SU-DHL-6 (cell line): ENCODE results near the gene HSF5.
"Not testable (repeated sequence)": the region's sequence is repeated elsewhere in the genome, so short reads cannot be mapped to it uniquely, and the experiment has no call there.

Source experiments
- H2AFZ ChIP-seq: fragments of 200-600 bp; sonication (generic); 2 replicates; pipeline ENCODE4 v1.6.1; 2014; ENCODE audit warnings: low read depth, mild to moderate bottlenecking, moderate library complexity, mixed read lengths, antibody characterized with exemption, low read length; ENCODE audit not compliant: severe bottlenecking
- H3F3A ChIP-seq: fragments of 200-600 bp; shearing (Covaris generic); 2 replicates; pipeline ENCODE4 v1.6.0; 2016; ENCODE audit warnings: antibody characterized with exemption, mild to moderate bottlenecking; ENCODE audit not compliant: insufficient read depth
- H3K27ac ChIP-seq: fragments of 200-600 bp; sonication (generic); 2 replicates; pipeline ENCODE4 v1.5.1; 2016; ENCODE audit warnings: low read depth, mild to moderate bottlenecking, low read length, moderate library complexity, mixed read lengths
- H3K27me3 ChIP-seq: fragments of 200-600 bp; sonication (generic), shearing (Covaris generic); 2 replicates; pipeline ENCODE4 v1.6.0; 2014; ENCODE audit warnings: mild to moderate bottlenecking, low read length
- H3K36me3 ChIP-seq: fragments of 200-600 bp; sonication (generic); 2 replicates; pipeline ENCODE4 v1.6.1; 2014; ENCODE audit warnings: mild to moderate bottlenecking, low read length, mixed read lengths
- H3K4me2 ChIP-seq: fragments of 300-600, 200-600 bp; shearing (Covaris generic), sonication (generic); 2 replicates; pipeline ENCODE4 v1.6.0; 2014; ENCODE audit warnings: low read length, low read depth, mild to moderate bottlenecking; ENCODE audit not compliant: poor library complexity, severe bottlenecking
- H3K4me3 ChIP-seq: fragments of 200-600 bp; sonication (generic); 2 replicates; pipeline ENCODE4 v1.5.1; 2014; ENCODE audit warnings: antibody characterized with exemption, low read length, mild to moderate bottlenecking, mixed read lengths; ENCODE audit not compliant: insufficient read depth, poor library complexity, severe bottlenecking
- H3K79me2 ChIP-seq: fragments of 200-600 bp; sonication (generic); 2 replicates; pipeline ENCODE4 v1.6.1; 2014; ENCODE audit warnings: mild to moderate bottlenecking, low read length, moderate library complexity; ENCODE audit not compliant: insufficient read depth
- H3K9ac ChIP-seq: fragments of 200-600 bp; sonication (generic); 2 replicates; pipeline ENCODE4 v1.7.0; 2014; ENCODE audit warnings: mild to moderate bottlenecking, low read length
- H3K9me2 ChIP-seq: fragments of 200-600 bp; sonication (generic); replicated peaks from 2 replicates; pipeline ENCODE4 v1.6.1; 2014; ENCODE audit warnings: low read length; ENCODE audit not compliant: insufficient read depth
- H3K9me3 ChIP-seq: fragments of 200-600 bp; sonication (generic); 2 replicates; pipeline ENCODE4 v1.6.1; 2014; ENCODE audit warnings: low read length, mixed read lengths; ENCODE audit not compliant: insufficient read depth
- H4K20me1 ChIP-seq: fragments of 200-600 bp; sonication (generic); 2 replicates; pipeline ENCODE4 v1.6.1; 2014; ENCODE audit warnings: low read depth, mild to moderate bottlenecking, antibody characterized with exemption, low read length, moderate library complexity, mixed read lengths
- EZH2phosphoT487 ChIP-seq: fragments of 200-600 bp; sonication (generic), shearing (Covaris generic); conservative IDR thresholded peaks from 2 replicates; pipeline ENCODE4 v1.6.1; 2018; ENCODE audit warnings: mild to moderate bottlenecking, antibody characterized with exemption, low read length, moderate library complexity, mixed read lengths
- TF ChIP-seq, protein P1 (sequence below): fragments of 200-600 bp; sonication (generic); IDR thresholded peaks from one replicate; pipeline ENCODE4 v1.5.1; 2017; ENCODE audit warnings: antibody characterized with exemption, mild to moderate bottlenecking, low read length, moderate library complexity; ENCODE audit not compliant: insufficient read depth, poor library complexity, severe bottlenecking

HSF5 gene

DNA sequence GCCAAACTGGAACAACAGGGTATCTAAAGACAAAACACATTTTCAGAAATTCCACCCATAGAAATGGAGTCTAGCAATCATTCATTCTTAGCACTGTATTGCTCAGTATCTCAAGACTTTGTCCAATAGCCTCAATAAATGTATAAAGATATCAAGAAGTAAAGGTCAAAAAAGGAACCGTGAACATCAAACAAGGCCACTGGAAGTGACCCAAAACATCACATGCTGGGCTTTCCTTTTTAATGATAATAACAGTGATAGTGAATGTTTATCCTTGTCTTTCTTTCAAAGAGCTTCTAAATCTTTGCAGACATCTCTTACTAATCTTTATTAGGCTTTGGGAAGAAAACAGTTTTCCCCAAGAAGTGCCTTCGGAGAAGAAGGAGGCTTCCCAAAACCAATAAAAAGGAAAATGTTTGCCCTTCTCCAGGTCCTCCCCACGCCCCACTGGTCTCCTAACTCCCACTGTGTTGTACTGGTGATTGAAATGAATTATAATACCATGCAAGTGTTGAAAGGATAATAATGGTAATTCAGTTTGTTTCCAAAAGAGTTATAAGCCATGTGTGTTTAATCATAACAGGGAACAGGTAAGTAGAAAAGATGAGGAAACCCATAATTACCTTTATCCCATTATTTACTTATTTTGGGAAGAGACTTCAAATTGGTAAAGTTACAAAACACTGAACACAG lies 89.5 kb downstream of the HSF5 start:
- no peak overlapping the region for H3K9ac ChIP-seq
- no peaks in the 10 kb centered on the region for H3K9me3 ChIP-seq
- H3F3A ChIP-seq: no peaks in the 10 kb centered on the region
- no peak overlapping the region for H3K4me2 ChIP-seq
- no peak overlapping the region for H2AFZ ChIP-seq
- TF ChIP-seq, protein P1, sequence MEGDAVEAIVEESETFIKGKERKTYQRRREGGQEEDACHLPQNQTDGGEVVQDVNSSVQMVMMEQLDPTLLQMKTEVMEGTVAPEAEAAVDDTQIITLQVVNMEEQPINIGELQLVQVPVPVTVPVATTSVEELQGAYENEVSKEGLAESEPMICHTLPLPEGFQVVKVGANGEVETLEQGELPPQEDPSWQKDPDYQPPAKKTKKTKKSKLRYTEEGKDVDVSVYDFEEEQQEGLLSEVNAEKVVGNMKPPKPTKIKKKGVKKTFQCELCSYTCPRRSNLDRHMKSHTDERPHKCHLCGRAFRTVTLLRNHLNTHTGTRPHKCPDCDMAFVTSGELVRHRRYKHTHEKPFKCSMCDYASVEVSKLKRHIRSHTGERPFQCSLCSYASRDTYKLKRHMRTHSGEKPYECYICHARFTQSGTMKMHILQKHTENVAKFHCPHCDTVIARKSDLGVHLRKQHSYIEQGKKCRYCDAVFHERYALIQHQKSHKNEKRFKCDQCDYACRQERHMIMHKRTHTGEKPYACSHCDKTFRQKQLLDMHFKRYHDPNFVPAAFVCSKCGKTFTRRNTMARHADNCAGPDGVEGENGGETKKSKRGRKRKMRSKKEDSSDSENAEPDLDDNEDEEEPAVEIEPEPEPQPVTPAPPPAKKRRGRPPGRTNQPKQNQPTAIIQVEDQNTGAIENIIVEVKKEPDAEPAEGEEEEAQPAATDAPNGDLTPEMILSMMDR: no peak
- no peak for TF ChIP-seq EZH2phosphoT487
- H3K9me2 ChIP-seq: no peaks in the 10 kb centered on the region
- H3K36me3 ChIP-seq: no peaks in the 10 kb centered on the region
- H3K79me2 ChIP-seq: no peaks in the 10 kb centered on the region
- H3K4me3 ChIP-seq: no peak overlapping the region
- no peaks in the 10 kb centered on the region for H3K27me3 ChIP-seq
- no peak overlapping the region for H3K27ac ChIP-seq
- no peaks in the 10 kb centered on the region for H4K20me1 ChIP-seq

DNA sequence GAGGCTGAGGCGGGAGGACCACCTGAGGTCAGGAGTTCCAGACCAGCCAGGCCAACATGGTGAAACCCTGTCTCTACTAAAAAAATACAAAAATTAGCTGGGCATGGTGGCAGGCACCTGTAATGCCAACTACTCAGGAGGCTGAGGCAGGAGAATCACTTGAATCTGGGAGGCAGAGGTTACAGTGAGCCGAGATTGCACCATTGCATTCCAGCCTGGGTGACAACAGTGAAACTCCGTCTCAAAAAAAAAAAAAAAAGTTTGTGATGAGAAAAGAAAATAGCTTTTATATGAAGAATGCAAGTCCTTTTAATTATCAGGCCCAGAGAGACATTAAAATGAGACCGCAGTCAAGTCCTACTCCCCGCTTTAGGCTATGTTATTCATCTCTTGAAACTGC lies 90.8 kb downstream of the HSF5 start:
- H4K20me1 ChIP-seq, H3K27ac ChIP-seq, H2AFZ ChIP-seq, H3K4me2 ChIP-seq, H3K27me3 ChIP-seq, H3K4me3 ChIP-seq, H3K79me2 ChIP-seq, H3F3A ChIP-seq, H3K9me2 ChIP-seq, H3K36me3 ChIP-seq, H3K9ac ChIP-seq, H3K9me3 ChIP-seq: not testable (repeated sequence)

DNA sequence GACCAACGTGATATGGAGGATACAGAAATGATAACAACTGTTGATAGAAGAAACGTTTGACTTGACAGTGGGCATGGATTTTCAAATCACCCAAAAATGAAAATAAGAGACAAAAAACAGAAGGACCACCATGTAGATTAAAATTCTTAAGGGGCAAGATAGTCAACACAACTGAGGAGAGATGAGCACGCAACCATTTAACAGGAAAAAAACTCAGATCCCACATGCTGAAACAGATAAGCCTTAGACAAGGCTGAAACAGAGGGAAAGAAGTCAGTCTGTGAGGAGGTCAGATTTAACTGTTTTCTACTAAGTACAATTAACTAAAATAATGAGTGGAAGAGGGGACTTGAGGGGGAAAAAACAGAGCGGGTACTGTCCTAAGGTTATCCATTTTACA lies 92.0 kb downstream of the HSF5 start:
- H4K20me1 ChIP-seq: no peaks in the 10 kb centered on the region
- H3K36me3 ChIP-seq: no peaks in the 10 kb centered on the region
- no peak overlapping the region for H3K4me2 ChIP-seq
- H3K79me2 ChIP-seq: no peaks in the 10 kb centered on the region
- no peak overlapping the region for H3K27ac ChIP-seq
- H3K9ac ChIP-seq: no peak overlapping the region
- H3K9me3 ChIP-seq: no peaks in the 10 kb centered on the region
- H3K27me3 ChIP-seq: no peaks in the 10 kb centered on the region
- H3F3A ChIP-seq: no peaks in the 10 kb centered on the region
- no peak overlapping the region for H3K4me3 ChIP-seq
- no peak overlapping the region for H2AFZ ChIP-seq
- no peak for TF ChIP-seq EZH2phosphoT487
- TF ChIP-seq, protein P1: no peak
- H3K9me2 ChIP-seq: no peaks in the 10 kb centered on the region

DNA sequence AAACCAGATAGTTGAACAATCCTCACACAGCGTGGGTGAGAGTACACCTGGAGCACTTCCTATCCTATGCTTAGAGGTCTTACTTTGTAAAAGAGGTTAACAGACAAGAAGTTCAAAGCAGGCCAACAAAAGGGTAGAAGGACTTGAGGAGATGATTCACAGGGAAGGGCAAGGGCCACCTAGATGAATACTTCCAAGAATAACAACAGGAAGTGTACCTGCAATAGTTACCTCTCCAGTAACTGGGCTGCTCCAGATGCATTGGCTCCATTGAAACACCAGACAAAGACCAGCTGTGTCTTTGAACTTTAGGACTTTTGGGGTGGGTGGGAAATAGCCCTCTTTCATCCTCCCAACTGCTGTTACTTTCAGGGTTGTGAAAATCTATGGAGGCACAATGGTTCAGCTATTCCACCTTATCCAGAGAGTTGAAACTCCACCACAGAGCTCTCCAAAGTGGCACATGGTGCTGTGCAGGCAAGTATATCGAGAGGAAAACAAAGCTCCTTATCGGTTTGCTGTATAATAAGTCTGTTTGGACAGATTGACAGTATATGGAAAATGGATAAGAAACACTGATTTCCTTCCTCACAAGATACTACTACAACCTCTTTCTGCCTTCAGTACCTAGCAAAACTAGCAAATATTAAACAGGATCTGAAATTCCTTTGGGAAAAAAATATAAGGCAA lies 93.5 kb downstream of the HSF5 start:
- no peak overlapping the region for H3K4me2 ChIP-seq

More for the DNA sequence above, 93.5 kb downstream of the HSF5 start:
- Histone ChIP-seq H3K36me3 (no peaks in the 10 kb centered on the region), H3F3A (no peaks in the 10 kb centered on the region), H2AFZ (no peak overlapping the region), H3K27ac (no peak overlapping the region), H3K79me2 (no peaks in the 10 kb centered on the region), H3K9me2 (no peaks in the 10 kb centered on the region), H3K9me3 (no peaks in the 10 kb centered on the region), H4K20me1 (no peaks in the 10 kb centered on the region), H3K4me3 (no peak overlapping the region), H3K27me3 (no peaks in the 10 kb centered on the region), H3K9ac (no peak overlapping the region)
- TF ChIP-seq, protein P1: no peak
- no peak for TF ChIP-seq EZH2phosphoT487
